Measurements from ENCODE around the gene PDE1A.

DNA sequence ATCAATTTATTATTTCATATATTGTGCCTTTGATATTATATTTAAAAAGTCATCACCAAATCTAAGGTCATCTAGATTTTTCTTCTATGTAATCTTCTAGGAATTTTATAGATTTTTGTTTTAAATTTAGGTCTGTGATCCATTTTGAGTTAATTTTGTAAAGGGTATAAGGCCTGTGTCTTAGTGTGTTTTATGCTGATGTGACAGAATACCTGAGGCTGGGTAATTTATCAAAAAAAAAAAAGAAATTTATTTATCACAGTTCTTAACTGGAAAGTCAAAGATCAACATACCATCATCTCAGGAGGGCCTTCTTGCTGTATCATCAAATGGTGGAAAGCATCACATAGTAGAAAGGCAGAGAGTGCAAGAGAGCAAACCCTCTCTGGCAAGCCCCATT lies 216.2 kb downstream of the PDE1A start:
- TF ChIP-seq CTCF (IDR thresholded peaks at IDR 0.05) (no peak), POLR2A (IDR thresholded peaks at IDR 0.05) (no peak)

Data from stomach (tissue), 4 donors.